NCI-H1694 treated with DMSO at 0.1 percent for 48 hours (cell line): ENCODE measurements around the gene SPRED3.

ENCODE experiments used
- DNase-seq: peaks from one replicate; lab custom pipeline; 2025; lab: John Stamatoyannopoulos, UW

SPRED3 gene

DNA sequence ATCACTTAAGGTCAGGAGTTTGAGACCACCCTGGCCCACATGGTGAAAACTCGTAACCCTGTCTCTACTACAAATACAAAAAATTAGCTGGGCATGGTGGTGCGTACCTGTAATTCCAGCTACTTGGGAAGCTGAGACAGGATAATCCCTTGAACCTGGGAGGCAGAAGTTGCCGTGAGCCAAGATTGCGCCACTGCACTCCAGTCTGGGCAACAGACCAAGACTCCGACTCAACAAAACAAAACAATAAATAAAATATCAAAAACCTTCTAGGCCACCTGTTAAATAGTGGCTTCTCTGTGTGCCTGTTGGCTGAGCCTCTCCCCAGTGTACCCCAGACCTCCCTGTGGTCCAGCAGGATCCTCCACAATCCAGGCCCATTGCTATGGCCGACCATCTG is 17.4 kb upstream of the SPRED3 start:
- no peak for DNase-seq

DNA sequence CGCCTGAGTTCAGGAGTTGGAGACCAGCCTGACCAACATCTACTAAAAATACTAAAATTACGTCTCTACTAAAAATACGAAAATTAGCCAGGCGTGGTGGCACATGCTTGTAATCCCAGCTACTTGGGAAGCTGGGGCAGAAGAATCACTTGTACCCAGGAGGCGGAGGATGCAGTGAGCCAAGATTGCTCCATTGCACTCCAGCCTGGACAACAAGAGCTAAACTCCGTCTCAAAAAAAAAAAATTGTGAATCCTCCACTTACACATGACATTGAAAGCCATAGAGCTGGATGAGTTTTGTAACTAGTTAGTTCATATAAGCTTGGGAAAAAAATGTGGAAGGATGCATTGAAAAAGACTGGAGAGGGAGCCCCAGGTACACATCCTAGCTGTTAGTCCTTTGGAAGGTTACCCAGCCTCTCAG is 14.6 kb upstream of the SPRED3 start:
- no peak for DNase-seq

DNA sequence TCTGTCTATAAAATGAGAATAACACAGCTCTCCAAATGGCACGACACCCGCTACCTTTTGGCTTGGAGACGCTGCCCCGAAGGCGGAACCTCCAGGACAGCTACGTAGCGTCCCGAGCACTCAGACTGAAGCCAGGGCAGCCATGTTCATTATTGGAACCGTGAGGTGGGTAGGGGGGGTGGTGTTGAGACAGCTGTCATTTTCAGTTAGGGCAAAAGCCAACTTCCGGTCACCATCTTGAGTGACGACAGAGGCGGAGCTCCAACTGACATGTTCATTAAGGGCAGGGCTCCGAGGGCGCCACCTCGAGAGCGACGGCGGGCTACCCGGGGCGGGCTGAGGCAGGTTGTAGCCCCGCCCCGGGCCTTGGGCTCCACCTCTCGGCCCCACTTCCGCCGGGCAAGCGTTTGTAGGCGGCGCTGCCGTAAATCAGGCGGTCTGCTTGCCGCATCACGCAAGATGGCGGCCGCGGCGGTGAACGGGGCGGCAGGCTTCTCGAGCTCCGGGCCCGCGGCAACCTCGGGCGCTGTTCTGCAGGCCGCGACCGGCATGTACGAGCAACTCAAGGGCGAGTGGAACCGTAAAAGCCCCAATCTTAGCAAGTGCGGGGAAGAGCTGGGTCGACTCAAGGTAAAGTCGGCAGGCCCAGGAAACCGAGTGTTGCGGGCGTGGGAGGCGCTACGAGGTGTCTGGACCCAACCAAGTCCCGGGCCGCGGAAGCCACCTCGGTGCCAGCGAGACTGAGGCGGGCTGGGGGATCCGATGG is 14.0 kb upstream of the SPRED3 start, which contains the start of gene PSMD8:
PSMD8 (plus strand) TSS at position 240 of the 766 bp plus-strand sequence; CDS start at position 271, 31 bp downstream.
- peak; percentile 99 for DNase-seq

DNA sequence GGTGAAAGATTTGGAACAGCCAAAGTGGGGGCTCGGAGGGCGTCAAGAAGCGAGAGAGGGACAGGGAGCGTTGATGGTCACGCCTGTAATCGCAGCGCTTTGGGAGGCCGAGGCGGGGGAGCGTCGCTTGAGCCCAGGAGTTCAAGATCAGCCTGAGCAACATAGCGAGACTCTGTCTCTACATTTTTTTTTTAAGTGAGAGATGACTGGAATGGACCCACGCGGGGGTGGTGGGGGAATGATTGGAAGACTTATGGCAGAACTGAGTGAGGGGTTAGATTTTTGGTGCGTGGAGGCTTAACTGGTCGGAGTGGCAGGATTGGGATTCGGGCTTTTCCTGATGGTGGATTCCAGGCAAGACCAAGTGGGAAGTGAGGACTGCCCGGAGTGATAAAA is 13.4 kb upstream of the SPRED3 start:
- no peak for DNase-seq

DNA sequence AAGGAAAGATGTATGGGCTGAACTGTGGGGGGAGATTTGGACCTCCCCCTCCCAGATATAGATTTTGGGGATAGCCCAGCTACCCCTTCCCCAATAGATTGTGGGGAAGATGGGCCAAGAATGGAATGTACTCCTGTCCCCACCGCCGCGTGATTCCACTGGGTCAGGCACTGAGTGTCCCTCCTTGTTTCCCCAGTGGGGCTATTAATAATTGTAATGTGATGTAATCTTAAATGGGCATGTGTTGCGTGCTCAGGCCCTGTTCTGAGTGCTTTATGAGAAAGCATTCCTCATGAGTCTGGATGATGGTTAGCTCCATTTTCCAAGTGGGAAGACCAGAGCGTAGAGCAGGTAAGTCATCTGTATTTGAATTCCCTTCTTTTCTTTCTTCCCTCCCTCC is 12.7 kb upstream of the SPRED3 start:
- no peak for DNase-seq

DNA sequence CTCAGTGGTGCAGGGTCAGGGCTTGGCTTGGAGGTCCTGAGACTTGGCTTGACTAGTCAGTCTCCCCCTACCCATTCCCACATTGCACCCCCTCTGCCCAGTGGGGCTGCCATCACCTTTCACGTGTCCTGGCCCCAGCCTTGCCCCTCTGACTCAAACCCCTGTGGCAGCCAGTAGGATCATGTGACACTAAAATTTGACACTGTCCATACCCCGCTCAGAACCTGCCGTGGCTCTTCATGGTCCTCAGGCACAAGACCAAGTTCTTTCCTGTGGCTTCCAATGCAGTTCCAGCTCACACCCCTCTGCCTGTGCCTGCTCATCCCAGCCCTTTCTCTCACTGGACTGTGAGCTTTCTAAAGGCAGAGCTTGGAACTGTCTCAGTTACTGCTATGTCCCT is 11.9 kb upstream of the SPRED3 start:
- no peak for DNase-seq

DNA sequence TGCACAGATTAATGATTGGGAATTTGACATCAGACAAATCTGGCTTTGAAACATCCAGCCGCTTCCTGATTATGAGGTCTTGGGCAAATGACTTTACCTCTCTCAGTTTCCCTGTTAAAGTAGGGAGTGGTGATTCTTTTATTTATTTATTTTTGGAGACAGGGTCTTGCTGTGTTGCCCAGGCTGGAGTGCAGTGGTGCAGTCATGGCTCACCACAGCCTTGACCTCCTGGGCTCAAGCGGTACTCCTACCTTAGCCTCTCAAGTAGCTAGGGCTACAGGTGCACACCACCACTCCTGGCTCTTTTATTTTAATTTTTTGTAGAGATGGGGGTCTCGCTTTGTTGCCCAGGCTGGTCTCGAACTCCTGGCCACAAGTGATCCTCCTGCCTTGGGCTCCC is 11.4 kb upstream of the SPRED3 start:
- DNase-seq: no peak

DNA sequence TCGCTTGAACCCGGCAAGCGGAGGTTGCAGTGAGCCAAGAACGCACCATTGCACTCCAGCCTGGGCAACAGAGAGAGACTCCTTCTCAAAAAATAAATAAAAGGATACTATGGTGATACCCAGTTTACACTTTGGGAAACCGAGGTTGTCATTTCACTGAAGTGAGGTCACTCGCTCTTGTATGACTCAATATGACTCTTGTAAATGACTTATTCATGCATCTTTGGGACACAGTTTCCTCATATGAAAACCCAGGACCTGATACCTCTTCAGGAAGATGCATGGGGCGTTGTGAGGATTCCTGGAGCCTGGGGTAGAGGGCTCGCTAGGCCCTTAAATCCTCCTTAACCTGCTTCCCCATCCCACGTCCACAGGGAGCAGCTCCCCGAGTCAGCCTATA is 9.6 kb upstream of the SPRED3 start:
- DNase-seq: no peak

DNA sequence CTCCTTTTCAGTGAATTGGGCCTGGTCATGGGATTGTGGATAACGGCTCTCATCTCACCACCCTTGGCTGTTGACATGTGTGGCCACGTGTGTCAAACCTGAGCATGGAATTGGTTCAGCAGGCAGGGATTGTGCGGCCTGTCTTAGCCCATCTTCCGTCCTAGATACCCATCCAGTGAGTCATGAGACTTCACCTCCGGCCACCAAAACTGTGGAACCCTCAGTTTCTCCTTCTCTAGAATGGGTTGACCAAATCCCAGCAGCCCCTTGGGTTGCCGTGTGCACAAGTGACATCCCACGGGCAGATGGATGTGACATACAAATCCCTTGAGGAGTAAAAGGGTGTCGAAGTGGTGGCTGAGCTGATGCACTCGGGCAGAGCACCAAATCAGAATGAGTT is 7.4 kb upstream of the SPRED3 start:
- DNase-seq: no peak

DNA sequence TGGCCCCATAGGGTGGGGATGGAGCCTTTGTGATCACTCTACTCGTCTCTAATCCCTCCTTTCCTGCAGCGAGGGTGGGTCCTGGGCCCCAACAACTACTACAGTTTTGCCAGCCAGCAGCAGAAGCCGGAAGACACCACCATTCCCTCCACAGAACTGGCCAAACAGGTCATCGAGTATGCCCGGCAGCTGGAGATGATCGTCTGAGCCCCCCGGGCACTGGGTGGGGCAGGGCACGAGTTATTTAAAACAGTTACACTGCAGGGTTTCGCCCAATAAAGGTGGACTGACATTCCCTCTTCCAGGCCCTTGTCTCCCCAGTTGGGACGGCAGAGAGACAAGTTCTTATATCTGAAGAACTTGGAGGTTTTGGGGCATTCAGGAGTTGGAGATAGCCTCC is 5.3 kb upstream of the SPRED3 start:
- DNase-seq: no peak

DNA sequence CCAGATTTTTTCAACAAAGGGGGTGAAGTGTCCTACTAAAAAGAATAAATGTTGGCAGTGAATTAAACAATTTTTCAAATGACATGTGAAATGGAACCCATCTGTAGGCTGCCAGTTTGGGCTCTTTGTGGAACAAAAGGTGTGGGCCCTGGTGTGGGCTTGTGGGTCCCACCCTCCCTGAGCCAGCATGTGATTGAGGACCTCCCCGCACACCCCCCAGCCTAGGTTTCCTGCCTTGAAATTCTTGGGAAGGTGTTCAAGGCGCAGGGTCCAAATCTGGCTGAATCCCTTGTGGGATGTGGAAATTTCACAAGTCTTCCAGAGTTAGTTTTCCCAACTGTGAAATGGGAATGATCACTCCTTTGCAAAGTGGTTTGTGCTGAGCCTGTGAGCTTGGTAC is 4.8 kb upstream of the SPRED3 start:
- no peak for DNase-seq

DNA sequence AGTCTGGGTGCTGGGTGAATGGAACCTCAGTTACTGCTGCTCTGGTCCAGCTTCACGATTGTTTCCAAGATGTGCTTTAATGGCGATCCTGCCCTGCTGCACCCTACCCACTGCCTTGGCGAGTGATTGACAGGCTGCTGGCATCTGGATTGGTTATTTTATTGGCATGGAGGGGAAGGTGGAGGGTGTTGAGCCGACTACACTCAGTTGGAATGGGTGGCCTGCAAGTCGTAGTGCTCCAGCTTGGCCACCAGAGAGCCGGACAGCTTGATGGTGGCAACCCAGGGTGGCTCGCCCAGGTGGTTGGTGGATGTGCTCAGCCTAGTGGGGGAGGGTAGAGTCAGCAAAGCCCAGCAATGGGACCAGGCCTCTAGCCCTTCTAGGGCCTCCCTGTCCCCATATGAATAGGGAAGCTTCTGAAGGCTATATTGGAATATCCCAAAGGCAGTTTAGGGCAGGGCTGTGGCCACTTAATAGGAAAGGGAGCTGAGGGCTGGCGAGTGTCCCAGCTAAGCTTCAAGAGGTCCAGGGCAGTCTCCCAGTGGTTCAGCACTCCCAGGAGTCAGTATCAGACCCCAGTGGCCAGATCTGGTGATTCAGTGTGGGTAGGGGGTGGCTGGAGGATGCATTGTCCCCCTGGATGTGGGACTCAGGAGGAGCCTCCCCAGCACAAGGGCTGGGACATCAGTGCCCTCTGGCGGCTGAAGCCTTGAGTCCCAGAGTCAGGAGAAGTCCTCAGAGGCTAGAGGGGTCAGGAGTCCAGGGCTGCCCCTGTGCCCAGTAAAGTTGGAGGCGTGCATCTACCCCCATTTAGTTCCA is 4.1 kb upstream of the SPRED3 start:
- DNase-seq: no peak

DNA sequence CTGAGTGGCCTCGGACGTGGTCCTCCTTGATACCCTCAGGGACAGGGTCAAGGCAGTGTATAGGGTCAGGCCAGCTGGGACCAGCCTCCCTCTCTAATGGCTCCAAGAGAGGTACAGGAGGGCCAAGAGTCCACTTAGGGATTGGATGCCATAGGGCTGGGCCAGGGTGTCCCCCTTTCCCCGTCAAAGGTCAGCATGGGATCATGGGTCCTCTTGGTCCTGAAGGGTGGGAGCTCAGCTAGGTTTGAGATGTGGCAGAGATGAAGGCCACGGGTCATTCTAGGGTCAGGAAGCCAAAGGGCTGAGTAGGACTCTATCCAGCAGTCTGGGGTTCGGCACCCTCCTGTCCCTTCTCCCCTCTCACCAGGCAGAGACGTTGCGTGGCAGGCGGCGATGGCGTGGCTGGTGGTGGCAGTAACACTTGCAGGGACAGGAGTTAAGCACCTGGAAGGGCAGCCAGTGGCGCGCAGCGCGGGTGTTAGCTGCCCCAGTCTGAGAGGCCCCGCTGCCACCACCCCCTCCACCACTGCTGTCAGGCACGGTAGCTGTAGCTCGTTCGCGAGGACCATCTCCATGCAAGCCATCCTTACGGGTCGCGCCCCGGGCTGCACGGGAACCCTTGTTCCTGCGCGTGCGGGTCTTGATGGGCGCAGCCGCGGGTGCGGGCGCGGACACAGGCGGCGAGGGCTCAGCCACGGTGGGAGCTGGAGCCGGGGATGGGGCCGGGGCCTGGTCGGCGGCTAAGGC is 3.3 kb upstream of the SPRED3 start:
- no peak for DNase-seq

DNA sequence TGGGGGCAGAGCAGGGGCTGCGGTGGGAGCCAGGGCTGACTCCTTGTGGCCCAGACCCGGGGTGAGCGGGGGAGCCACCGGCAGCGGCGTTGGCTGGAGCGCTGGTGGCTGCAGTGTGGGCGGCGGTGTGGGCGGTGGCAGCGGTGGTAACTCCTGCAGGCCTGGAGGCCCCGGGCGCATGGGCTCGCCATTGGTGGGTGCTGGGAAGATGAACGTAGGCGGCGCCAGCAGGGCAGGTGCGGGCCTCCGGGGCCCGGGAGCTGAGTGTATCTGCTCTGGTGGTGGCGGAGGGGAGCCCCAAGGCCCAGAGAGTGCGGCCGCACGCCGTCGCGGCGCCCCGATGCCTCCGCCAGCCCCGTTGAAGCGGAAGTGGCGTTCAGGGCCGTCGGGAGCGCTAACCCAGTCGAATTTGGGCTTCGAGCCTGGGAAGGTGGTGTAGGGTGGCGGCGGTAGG is 2.7 kb upstream of the SPRED3 start:
- DNase-seq: no peak

DNA sequence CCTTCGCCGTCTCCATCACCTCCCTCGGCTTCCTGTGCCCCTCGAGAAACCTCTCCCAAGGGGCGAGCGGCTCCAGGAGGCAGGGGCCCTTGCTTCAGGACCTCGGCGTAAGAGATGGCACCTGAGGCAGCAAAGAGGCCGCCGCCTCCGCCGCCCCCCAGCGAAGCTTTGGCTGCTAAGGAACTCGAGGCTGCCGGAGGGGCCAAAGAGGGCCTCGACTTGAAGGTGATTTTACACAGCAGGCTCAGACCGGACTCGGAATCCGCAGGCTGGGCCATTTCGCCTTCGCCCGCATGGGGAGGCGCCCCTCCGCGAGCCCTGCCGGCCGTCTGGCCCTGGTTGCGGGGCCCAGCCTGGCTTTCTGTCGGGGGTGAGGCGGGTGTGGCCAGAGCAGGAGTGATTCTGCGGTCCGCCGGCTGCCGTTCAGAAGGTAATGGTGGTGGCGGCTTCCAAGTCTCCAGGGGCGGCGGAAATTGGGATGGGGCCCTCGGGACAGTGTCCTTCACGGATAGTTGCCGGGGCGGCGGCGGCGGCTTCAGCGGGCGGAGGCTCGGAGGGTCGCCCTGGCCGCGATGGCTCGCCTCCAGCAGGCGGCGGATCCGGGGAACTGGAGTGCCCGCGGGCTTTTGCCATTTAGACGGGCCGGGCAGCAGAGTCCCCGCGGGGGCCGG is 2.1 kb upstream of the SPRED3 start:
- DNase-seq: no peak

DNA sequence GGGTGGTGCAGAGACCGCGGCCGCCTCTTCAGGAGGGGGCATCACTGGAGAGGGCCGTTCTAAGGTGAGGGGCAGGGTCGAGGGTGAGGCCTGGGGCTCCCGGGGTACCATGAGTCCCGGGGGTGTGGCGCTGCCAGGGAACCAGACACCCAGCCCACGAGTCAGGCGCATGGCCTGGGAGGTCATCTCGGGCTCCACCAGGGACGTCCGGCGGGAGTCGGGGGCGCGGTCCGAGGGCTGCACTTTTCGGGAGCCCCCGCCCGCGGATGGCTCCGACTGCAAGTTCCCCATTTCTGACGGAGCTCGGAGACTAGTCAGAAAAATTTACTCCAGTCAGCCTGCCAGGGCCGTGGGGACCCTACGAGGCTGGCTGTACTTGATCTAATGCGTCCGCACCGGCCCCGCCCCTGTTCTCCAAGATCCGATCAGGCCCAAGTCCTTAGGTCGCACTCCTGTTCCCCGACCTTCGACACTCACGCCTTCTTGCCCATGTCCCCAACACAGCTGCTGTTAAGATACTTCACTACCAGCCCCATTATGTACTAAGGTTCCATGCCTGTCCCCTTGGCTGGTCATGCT is 1.4 kb upstream of the SPRED3 start:
- DNase-seq: no peak

DNA sequence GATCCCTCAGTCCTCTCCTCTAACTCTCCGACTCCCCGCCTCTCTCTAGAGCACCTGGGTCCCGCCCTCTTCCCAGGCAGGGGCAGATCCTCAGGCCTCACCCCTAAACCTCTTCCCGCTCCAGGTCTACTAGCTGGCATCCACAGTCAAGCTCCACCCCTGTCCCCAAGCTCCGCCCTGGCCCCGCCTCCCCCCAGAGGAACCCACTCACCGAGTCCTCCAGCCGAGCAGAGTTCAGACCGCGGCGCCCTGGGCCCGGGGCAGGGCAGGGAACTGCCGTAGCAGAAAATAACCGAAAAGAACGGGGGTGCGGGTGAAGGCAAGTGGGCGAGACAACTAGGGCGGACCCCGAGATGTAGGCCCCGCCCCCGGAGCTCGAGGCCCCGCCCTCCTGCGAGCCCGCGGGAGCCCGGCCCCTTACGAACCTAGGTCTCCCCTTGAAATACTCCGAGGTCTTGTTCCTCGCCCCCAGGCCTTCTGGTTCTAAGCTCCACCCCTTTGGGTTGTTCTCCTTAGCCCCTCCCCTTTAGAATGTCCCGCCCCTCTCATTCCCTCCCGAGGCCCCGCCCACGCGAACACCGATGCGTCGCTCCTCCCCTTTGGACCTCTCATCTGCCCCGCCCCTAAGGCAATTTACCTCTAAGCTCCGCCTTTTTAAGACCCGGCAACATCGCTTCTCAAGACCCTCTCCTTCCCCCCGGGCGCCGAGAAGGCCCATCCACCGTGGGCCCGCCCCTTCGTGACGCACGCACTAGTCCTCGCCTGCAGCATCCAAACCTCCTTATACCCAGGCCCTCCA is 748 bp upstream of the SPRED3 start, which contains the start of gene GGN:
GGN (minus strand) TSS at position 485 of the 799 bp plus-strand sequence. CDS start 773 bp downstream, outside the sequence.
- peak; percentile 85 for DNase-seq

DNA sequence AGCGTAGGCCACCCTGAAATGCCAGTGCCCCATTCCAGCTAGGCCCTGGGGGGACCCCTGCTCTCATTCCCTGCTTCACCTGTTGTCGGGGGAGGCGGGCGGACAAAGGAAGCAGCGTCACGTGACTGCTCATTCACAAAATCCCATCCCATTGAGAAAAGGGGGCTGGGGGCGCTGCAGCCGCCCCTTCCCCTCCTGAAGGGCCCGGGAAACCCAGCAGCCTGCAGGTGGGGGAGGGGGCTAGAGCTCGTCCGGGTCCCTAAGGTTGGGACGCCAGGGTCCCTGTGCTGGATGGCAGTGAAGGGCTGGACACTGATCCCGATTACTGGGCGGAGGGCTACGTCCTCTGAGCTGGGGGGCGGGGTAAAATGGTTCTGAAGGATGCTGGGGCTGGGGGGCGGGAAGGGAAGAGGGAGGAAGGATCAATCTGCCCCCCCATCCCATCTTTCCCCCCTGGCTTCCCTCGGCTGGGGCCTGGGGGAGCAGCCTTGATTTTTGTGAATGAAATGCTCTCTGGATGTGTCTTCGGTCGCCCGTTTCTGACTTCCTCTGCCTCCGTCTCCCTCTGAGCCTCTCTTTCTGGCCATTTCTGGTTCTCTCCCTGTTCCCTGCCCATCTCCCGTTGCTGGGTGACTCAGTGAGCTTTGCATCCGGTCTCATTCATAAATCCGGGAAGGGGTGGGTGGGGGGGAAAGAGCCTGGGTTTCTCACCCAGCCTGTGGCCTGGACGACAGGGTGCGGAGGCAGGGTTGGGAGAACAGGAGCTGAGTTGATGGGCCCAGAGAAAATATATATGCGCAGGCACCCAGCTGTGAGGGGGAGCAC is 816 bp downstream of the SPRED3 start:
- no peak for DNase-seq
